A673 (cell line): ENCODE measurements around the gene NTN3. TPM values are rescaled to one million over a fixed set of nuclear protein-coding genes. Genes with fewer than 3 reads are reported as not detected.
"Not testable (repeated sequence)": the region's sequence is repeated elsewhere in the genome, so short reads cannot be mapped to it uniquely, and the experiment has no call there.

Source experiments
- BruUV-seq: library from RNA; stranded (reverse); fragments of 400-500 nt; replicated peaks from 2 replicates; lab custom pipeline; 2021; lab: Mats Ljungman, UMichigan
- CTCF ChIA-PET: fragments of 300-600 bp; sonication (Branson Sonifier 250); formaldehyde crosslinking; loops from one replicate; lab custom pipeline; 2022; ENCODE audit warnings: antibody characterized with exemption; lab: Charles Lee
- POLR2A ChIA-PET: fragments of 300-600 bp; sonication (Branson Sonifier 250); formaldehyde crosslinking; loops from one replicate; lab custom pipeline; 2022; ENCODE audit warnings: antibody characterized with exemption; ENCODE audit not compliant: low non-redundant PET; lab: Charles Lee
- DNase-seq: peaks from one replicate; pipeline ENCODE4 v3.0.0-alpha.2; 2015; ENCODE audit warnings: low spot score
- H3K27ac ChIP-seq: fragments of 200-600 bp; sonication (generic); 2 replicates; pipeline ENCODE4 v1.5.1; 2016; ENCODE audit warnings: mixed run types, low read depth, mild to moderate bottlenecking, mixed read lengths, antibody characterized with exemption, low read length; ENCODE audit not compliant: poor library complexity, severe bottlenecking
- H3K27me3 ChIP-seq: fragments of 200-600 bp; sonication (generic); replicated peaks from 2 replicates; pipeline ENCODE4 v1.6.1; 2017; ENCODE audit warnings: mixed run types, low read depth, mild to moderate bottlenecking, mixed read lengths, antibody characterized with exemption, low read length; ENCODE audit not compliant: insufficient read depth, poor library complexity
- H3K36me3 ChIP-seq: fragments of 200-600 bp; sonication (generic); 2 replicates; pipeline ENCODE4 v1.6.1; 2016; ENCODE audit warnings: mixed run types, mild to moderate bottlenecking, mixed read lengths, antibody characterized with exemption, low read length; ENCODE audit not compliant: insufficient read depth, poor library complexity, severe bottlenecking
- H3K4me1 ChIP-seq: fragments of 200-600 bp; sonication (generic); 2 replicates; pipeline ENCODE4 v1.6.1; 2017; ENCODE audit warnings: mixed run types, mild to moderate bottlenecking, mixed read lengths, antibody characterized with exemption, low read length; ENCODE audit not compliant: insufficient read depth, poor library complexity, severe bottlenecking
- H3K4me3 ChIP-seq: fragments of 200-600 bp; sonication (generic); 2 replicates; pipeline ENCODE4 v1.5.1; 2016; ENCODE audit warnings: low read depth, mixed run types, mild to moderate bottlenecking, mixed read lengths, low read length; ENCODE audit not compliant: poor library complexity, severe bottlenecking
- H3K9me3 ChIP-seq: fragments of 200-600 bp; sonication (generic); 2 replicates; pipeline ENCODE4 v1.6.1; 2016; ENCODE audit warnings: mixed run types, low read depth, mild to moderate bottlenecking, mixed read lengths, antibody characterized with exemption, low read length; ENCODE audit not compliant: poor library complexity, severe bottlenecking
- EZH2 ChIP-seq: fragments of 200-600 bp; sonication (generic); IDR thresholded peaks from 2 replicates; pipeline ENCODE4 v1.6.1; 2017; ENCODE audit warnings: borderline replicate concordance, low read depth, mild to moderate bottlenecking, mixed read lengths, antibody characterized with exemption, low read length; ENCODE audit not compliant: poor library complexity, severe bottlenecking
- intact Hi-C: fragments of 100-400 bp; cut with micrococcal nuclease; formaldehyde crosslinking; loops from one replicate; pipeline ENCODE4 v1.10.0; 2022; ENCODE audit not compliant: unreplicated experiment
- total RNA-seq: library from RNA; stranded (reverse); gene quantifications from 2 replicates; pipeline ENCODE4 v1.2.3, GENCODE V29; 2021
- TF ChIP-seq, protein P1 (sequence below): fragments of 300-800, 200-600 bp; sonication (generic); conservative IDR thresholded peaks from 2 replicates; pipeline ENCODE4 v1.5.1; 2017; ENCODE audit warnings: low read depth, mild to moderate bottlenecking, antibody characterized with exemption, low read length, moderate library complexity, mixed read lengths

Gene NTN3
- total RNA-seq, 1 experiment from 2014 or later, result 1.6 TPM

- TF ChIP-seq, protein P1, sequence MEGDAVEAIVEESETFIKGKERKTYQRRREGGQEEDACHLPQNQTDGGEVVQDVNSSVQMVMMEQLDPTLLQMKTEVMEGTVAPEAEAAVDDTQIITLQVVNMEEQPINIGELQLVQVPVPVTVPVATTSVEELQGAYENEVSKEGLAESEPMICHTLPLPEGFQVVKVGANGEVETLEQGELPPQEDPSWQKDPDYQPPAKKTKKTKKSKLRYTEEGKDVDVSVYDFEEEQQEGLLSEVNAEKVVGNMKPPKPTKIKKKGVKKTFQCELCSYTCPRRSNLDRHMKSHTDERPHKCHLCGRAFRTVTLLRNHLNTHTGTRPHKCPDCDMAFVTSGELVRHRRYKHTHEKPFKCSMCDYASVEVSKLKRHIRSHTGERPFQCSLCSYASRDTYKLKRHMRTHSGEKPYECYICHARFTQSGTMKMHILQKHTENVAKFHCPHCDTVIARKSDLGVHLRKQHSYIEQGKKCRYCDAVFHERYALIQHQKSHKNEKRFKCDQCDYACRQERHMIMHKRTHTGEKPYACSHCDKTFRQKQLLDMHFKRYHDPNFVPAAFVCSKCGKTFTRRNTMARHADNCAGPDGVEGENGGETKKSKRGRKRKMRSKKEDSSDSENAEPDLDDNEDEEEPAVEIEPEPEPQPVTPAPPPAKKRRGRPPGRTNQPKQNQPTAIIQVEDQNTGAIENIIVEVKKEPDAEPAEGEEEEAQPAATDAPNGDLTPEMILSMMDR, result no peak
- TF ChIP-seq EZH2, result no peak
- intact Hi-C loops, result no loop called here
- Histone ChIP-seq H3K36me3 (no peaks in the 10 kb centered on the region), H3K27ac (no peak overlapping the region), H3K27me3 (no peaks in the 10 kb centered on the region), H3K4me3 (no peak overlapping the region), H3K9me3 (no peaks in the 10 kb centered on the region), H3K4me1 (peaks cover 25% of the 10 kb centered on the region)
- BruUV-seq, result no TSS peak
- no peak for DNase-seq
- ChIA-PET CTCF (no interaction called here), POLR2A (no interaction called here)
Measured at GRCh38 chr16:2476741-2477140, 5.6 kb downstream of the NTN3 start.

DNA sequence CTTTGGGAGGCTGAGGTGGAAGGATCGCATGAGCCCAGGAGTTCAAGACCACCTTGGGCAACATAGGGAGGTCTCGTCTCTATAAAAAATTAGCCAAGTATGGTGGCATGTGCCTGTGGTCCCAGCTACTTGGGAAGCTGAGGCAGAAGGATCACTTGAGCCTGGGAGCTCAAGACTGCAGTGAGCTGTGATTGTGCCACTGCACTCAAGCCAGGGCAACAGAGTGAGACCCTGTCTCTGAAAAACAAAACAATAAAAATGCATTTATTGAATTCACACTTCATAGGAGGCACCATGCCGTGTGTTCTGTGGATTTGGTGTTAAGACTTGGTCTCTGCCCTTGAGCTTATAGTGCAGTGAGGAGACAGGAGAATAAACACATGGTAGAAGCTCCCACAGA is 6.2 kb downstream of the NTN3 start:
- POLR2A ChIA-PET, result no interaction called here
- CTCF ChIA-PET, result no interaction called here
- Histone ChIP-seq H3K4me3 (no peak overlapping the region), H3K36me3 (no peaks in the 10 kb centered on the region), H3K27ac (no peak overlapping the region), H3K4me1 (peaks cover 19% of the 10 kb centered on the region), H3K9me3 (no peaks in the 10 kb centered on the region), H3K27me3 (no peaks in the 10 kb centered on the region)
- DNase-seq, result no peak
- TF ChIP-seq EZH2, result no peak
- TF ChIP-seq, protein P1, result no peak
- BruUV-seq, result no TSS peak
- intact Hi-C loops, result no loop called here

GRCh38 chr16:2478279-2478678 is 7.2 kb downstream of the NTN3 start:
- Histone ChIP-seq H3K4me1 (peaks cover 10% of the 10 kb centered on the region), H3K27me3 (no peaks in the 10 kb centered on the region), H3K36me3 (no peaks in the 10 kb centered on the region), H3K9me3 (no peaks in the 10 kb centered on the region), H3K4me3 (no peak overlapping the region), H3K27ac (no peak overlapping the region)
- ChIA-PET CTCF (no interaction called here), POLR2A (interaction anchor here (0.6 to 0.7 kb wide), 2 partner anchors 16 to 131 kb away, joined by 6 to 8 read pairs; no protein-coding TSS in a partner anchor)
- BruUV-seq, result no TSS peak
- no peak for DNase-seq
- intact Hi-C loops, result no loop called here
- TF ChIP-seq, protein P1, result no peak
- TF ChIP-seq EZH2, result no peak

- H3K9me3 ChIP-seq, POLR2A ChIA-PET, H3K27me3 ChIP-seq, BruUV-seq, H3K36me3 ChIP-seq, H3K27ac ChIP-seq, CTCF ChIA-PET, H3K4me1 ChIP-seq, intact Hi-C loops, DNase-seq, H3K4me3 ChIP-seq: not testable (repeated sequence)
Measured at GRCh38 chr16:2479996-2480395, 8.9 kb downstream of the NTN3 start.
